Pericardium fibroblast (primary cell): ENCODE data around the gene FAM118A. TPM values are rescaled to one million over a fixed set of nuclear protein-coding genes. Genes with fewer than 3 reads are reported as not detected.

Experiments used
- total RNA-seq: library from RNA; depleted of rRNA; stranded (reverse); fragments of >200 nt; gene quantifications from 2 replicates; pipeline ENCODE4 v1.2.3, GENCODE V29; 2015

Gene FAM118A
- 14.6 and 21.3 TPM in 2 replicates for total RNA-seq

GRCh38 chr22:45309422-45310227 is at the start of gene FAM118A:
Gene FAM118A (plus strand): TSS chr22:45309934. CDS start chr22:45322380, 12,446 bp downstream.

DNA sequence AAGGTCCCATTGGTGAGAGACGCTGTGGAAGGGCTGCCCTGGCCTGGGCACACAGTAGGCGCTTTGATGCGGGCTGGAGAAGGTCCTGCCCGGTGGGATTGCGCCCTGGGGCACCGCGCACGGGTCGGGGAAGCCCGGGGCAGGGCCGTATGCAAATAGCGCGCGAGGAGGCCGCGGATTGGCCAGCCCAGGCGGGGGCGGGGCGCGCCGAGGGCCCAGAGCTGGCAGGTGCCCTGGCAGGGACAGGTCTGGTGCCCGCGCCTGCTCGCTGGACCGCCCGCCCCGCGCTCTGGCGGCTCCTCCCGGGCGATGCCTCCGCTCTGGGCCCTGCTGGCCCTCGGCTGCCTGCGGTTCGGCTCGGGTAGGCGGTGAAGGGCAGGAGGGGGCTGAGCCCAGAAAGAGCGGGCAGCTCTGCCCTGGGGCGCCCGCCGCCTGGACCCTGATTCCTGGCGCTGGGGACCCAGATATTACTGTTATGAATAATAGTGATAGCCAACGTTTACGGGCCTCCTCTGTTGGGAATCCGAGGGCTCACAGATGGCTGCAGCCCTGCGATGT is 24.9 kb upstream of the FAM118A start, which contains the start of gene UPK3A:
Gene UPK3A, plus strand, starts transcription at position 245 of the 558 bp plus-strand sequence. Its CDS starts 65 bp downstream, at position 310.

Other genes starting within 250 kb of the FAM118A start
- 36.0 and 43.6 TPM in 2 replicates for gene NUP50, start 146.0 kb upstream of the FAM118A start, total RNA-seq
- 24.4 and 33.6 TPM in 2 replicates for gene KIAA0930, start 69.0 kb upstream of the FAM118A start, total RNA-seq
- gene UPK3A, start 25.0 kb upstream of the FAM118A start, total RNA-seq = not detected in 2 replicates
- gene SMC1B, start 103.7 kb downstream of the FAM118A start, total RNA-seq = not detected in 2 replicates
- gene RIBC2, start 103.8 kb downstream of the FAM118A start, total RNA-seq = not detected in 2 replicates
- 189 and 709 TPM in 2 replicates for gene FBLN1, start 192.9 kb downstream of the FAM118A start, total RNA-seq